Aorta (tissue), 5 donors: Measurements from ENCODE around the gene MSH2. TPM values are rescaled to one million over a fixed set of nuclear protein-coding genes. Genes with fewer than 3 reads are reported as not detected.
"Not testable (repeated sequence)": the region's sequence is repeated elsewhere in the genome, so short reads cannot be mapped to it uniquely, and the experiment has no call there.

ENCODE experiments used
- ATAC-seq: fragments of 200-7000 bp; cut with Tn5 transposase; one replicate; pipeline ENCODE4 v1.9.1; 2022; ENCODE audit warnings: moderate library complexity; ENCODE audit not compliant: low FRiP score
- DNase-seq, 2 donors: peaks; one replicate each; pipeline ENCODE4 v3.0.0-alpha.2; 2020
- H3K27ac ChIP-seq, 2 donors: one replicate each; pipeline ENCODE4 v1.5.1; 2013; ENCODE audit warnings: low read length in 2 of 2, mild to moderate bottlenecking in 2 of 2, moderate library complexity in 2 of 2, control low read depth in 1 of 2, inconsistent platforms in 1 of 2, low read depth in 1 of 2
- H3K27me3 ChIP-seq, 2 donors: one replicate each; pipeline ENCODE4 v1.6.1; 2013; ENCODE audit warnings: control low read depth in 1 of 2, low read length in 1 of 2, mild to moderate bottlenecking in 1 of 2, moderate library complexity in 1 of 2; ENCODE audit not compliant: insufficient read depth in 2 of 2, control insufficient read depth in 1 of 2
- H3K36me3 ChIP-seq, 2 donors: one replicate each; pipeline ENCODE4 v1.6.1; 2013; ENCODE audit warnings: control low read depth in 1 of 2, low read length in 1 of 2, mild to moderate bottlenecking in 1 of 2; ENCODE audit not compliant: insufficient read depth in 2 of 2, control insufficient read depth in 1 of 2
- H3K4me1 ChIP-seq, 2 donors: one replicate each; pipeline ENCODE4 v1.6.1; 2013; ENCODE audit warnings: low read length in 2 of 2, control low read depth in 1 of 2, mild to moderate bottlenecking in 1 of 2, moderate library complexity in 1 of 2; ENCODE audit not compliant: insufficient read depth in 2 of 2, control insufficient read depth in 1 of 2
- H3K4me3 ChIP-seq, 2 donors: one replicate each; pipeline ENCODE4 v1.5.1; 2013; ENCODE audit warnings: low read length in 2 of 2, control low read depth in 1 of 2, mild to moderate bottlenecking in 1 of 2
- H3K9me3 ChIP-seq: one replicate; pipeline ENCODE4 v1.6.1; 2013; ENCODE audit warnings: mild to moderate bottlenecking, low read length; ENCODE audit not compliant: control insufficient read depth
- WGBS, 2 donors: extraction: QIAGEN DNeasy Blood & Tissue Kit; methylation state at CpG; one replicate each; pipeline ENCODE4 v1.1.7; 2013; 5-methylcytosine and 5-hydroxymethylcytosine counted together
- intact Hi-C, 2 donors: fragments of 100-400 bp; cut with DNase I; formaldehyde crosslinking; loops; one replicate each; pipeline versions ENCODE4 v1.14.2 to v1.15.0; 2022
- polyA plus RNA-seq, 2 donors: library from polyadenylated mRNA; stranded (reverse); fragments of 200-250 nt; gene quantifications; one replicate each; pipeline ENCODE4 v1.2.3, GENCODE V29; 2013
- total RNA-seq, 2 donors: library from RNA; stranded (reverse); fragmentation: NEBNext Ultra II Directional; extraction: Animal tissue kit (Norgen Biotek cat#: 25700); gene quantifications; one replicate each; pipeline ENCODE4 v1.2.1, GENCODE V29; 2021
- donor health status: healthy with polysubstance abuse.
- donor health status: Bipolar disorder and iron deficiency.
- donor health status: DM: no; HTN: no; CAD: no.
- donor health status: DM: no; HTN: no; CAD: no.
- donor health status: DM: yes; HTN: yes; CAD: no.

The MSH2 gene
- total and polyA plus RNA-seq, 4 donors = 5.5 to 15.4 (median 6.1) TPM

DNA sequence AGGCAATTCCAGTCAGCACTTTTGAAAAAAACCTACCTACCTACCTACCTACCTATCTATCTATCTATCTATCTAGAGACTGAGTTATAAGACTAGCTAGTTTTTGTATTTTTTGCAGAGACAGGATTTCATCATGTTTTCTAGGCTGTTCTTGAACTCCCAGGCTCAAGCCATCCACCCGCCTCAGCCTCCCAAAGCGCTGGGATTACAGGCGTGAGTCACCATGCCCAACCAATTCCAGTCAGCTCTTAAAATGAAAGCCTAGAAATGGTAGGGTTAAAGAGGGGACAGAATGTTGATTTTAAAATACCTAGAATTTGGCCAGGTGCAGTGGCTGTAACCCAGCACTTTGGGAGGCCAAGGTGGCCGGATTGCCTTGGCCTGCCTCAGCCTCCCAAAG is 19.1 kb downstream of the MSH2 start:
- no peak overlapping the region for H3K4me3 ChIP-seq
- H3K9me3 ChIP-seq = no peaks in the 10 kb centered on the region
- DNase-seq (no peak), ATAC-seq (no peak)
- no peaks in the 10 kb centered on the region for H3K36me3 ChIP-seq
- H3K27ac ChIP-seq = no peak overlapping the region
- 98 to 99% methylated on average over 4 of the region's 4 CpGs for WGBS, 2 donors
- no peaks in the 10 kb centered on the region for H3K4me1 ChIP-seq
- no peaks in the 10 kb centered on the region for H3K27me3 ChIP-seq
- intact Hi-C loops = no loop called here

DNA sequence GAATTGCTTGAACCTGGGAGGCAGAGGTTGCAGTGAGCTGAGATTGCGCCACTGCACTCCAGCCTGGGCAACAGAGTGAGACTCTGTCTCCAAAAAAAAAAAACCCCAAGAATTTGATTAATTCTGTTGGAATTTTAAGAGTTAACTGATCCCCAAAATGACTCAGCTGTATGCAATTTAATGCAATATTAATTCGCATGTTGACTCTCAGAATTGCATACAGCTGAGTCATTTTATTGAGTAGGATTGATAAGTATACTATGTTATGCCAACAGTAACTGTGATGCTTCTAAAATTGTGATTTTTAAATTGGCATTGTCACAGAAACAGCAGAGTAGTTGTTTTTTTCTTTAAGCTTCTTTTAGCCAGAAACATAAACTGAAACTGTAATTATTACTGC is 19.6 kb downstream of the MSH2 start:
- 73 to 76% methylated on average over 2 of the region's 2 CpGs for WGBS, 2 donors
- ATAC-seq (no peak), DNase-seq (no peak)
- Histone ChIP-seq H3K27me3 (no peaks in the 10 kb centered on the region), H3K4me1 (no peaks in the 10 kb centered on the region), H3K36me3 (no peaks in the 10 kb centered on the region), H3K27ac (no peak overlapping the region), H3K9me3 (no peaks in the 10 kb centered on the region), H3K4me3 (no peak overlapping the region)
- intact Hi-C loops = no loop called here

GRCh38 chr2:47426786-47427185 is 23.8 kb downstream of the MSH2 start:
- Histone ChIP-seq H3K4me3 (no peak overlapping the region), H3K27me3 (no peaks in the 10 kb centered on the region), H3K36me3 (peaks cover 0 to 3% of the 10 kb centered on the region in 2 donors), H3K4me1 (no peaks in the 10 kb centered on the region), H3K27ac (no peak overlapping the region), H3K9me3 (no peaks in the 10 kb centered on the region)
- WGBS, 2 donors = 88 to 92% methylated on average over 4 of the region's 4 CpGs
- DNase-seq (no peak), ATAC-seq (no peak)
- intact Hi-C loops = no loop called here

DNA sequence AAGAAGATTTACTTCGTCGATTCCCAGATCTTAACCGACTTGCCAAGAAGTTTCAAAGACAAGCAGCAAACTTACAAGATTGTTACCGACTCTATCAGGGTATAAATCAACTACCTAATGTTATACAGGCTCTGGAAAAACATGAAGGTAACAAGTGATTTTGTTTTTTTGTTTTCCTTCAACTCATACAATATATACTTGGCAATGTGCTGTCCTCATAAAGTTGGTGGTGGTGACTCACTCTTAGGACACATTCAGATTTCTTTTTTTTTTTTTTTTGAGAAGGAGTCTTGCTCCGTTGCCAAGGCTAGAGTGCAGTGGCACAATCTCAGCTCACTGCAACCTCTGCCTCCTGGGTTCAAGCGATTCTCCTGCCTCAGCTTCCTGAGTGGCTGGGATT is 26.8 kb downstream of the MSH2 start:
- H3K4me1 ChIP-seq = no peaks in the 10 kb centered on the region
- H3K9me3 ChIP-seq = no peaks in the 10 kb centered on the region
- H3K36me3 ChIP-seq = peaks cover 0 to 3% of the 10 kb centered on the region in 2 donors
- no peak overlapping the region for H3K27ac ChIP-seq
- ATAC-seq (no peak), DNase-seq (no peak)
- intact Hi-C loops = no loop called here
- 60 to 66% methylated on average over 6 of the region's 6 CpGs for WGBS, 2 donors
- H3K4me3 ChIP-seq = no peak overlapping the region
- no peaks in the 10 kb centered on the region for H3K27me3 ChIP-seq

DNA sequence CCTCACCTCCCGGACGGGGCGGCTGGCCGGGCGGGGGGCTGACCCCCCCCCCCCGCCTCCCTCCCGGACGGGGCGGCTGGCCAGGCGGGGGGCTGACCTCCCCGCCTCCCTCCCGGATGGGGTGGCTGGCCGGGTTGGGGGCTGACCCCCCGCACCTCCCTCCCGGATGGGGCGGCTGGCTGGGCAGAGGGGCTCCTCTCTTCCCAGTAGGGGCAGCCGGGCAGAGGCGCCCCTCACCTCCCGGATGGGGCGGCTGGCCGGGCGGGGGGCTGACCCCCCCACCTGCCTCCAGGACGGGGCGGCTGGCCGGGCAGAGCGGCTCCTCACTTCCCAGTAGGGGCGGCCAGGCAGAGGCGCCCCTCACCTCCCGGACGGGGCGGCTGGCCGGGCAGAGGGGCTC is 30.1 kb downstream of the MSH2 start:
- ATAC-seq, DNase-seq, H3K9me3 ChIP-seq, H3K27me3 ChIP-seq, H3K27ac ChIP-seq, H3K4me3 ChIP-seq, intact Hi-C loops, H3K4me1 ChIP-seq, H3K36me3 ChIP-seq: not testable (repeated sequence)
- WGBS, 2 donors = 94 to 95% methylated on average over 13 to 32 of the region's 32 CpGs

DNA sequence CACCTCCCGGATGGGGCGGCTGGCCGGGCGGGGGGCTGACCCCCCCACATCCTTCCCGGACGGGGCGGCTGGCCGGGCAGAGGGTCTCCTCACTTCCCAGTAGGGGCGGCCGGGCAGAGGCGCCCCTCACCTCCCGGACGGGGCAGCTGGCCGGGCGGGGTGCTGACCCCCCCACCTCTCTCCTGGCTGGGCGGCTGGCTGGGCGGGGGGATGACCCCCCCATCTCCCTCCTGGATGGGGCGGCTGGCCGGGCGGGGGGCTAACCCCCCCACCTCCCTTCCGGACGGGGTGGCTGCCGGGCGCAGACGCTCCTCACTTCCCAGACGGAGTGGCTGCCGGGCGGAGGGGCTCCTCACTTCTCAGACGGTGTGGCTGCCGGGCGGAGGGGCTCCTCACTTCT is 30.5 kb downstream of the MSH2 start:
- intact Hi-C loops, ATAC-seq: not testable (repeated sequence)
- 97% methylated on average over 30 of the region's 31 CpGs; no CpG with 5 or more reads in 1 of the 2 donors for WGBS, 2 donors

DNA sequence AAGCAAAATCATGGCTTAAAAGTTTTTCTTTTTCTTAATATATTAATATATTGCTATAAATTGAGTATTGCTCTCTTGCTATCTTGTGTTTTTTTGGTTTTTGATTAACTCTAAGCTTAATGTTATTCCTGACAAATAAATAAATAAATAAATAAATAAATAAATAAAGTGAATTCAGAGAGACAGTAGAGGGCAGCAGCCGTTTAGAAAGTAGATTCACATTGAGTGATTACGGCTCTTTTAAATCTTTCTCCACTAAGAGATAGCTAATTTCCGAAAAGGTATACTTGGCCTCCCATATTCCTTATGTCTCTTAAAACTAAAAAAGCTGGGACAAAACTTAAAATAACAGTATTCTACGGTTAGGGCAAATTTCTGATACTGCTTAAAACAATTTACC is 34.3 kb downstream of the MSH2 start:
- intact Hi-C loops = loop anchor here in 1 of 2 donors (2.0 kb wide), 1 partner anchor 332 kb away; no protein-coding TSS in a partner anchor
- Histone ChIP-seq H3K36me3 (no peaks in the 10 kb centered on the region), H3K27ac (no peak overlapping the region), H3K4me1 (peaks cover 1 to 3% of the 10 kb centered on the region in 2 donors), H3K27me3 (no peaks in the 10 kb centered on the region), H3K4me3 (no peak overlapping the region), H3K9me3 (no peaks in the 10 kb centered on the region)
- DNase-seq (no peak), ATAC-seq (no peak)
- 12% methylated on average over 4 of the region's 4 CpGs for WGBS, 2 donors

More for the DNA sequence above, 30.5 kb downstream of the MSH2 start:
- H3K4me1 ChIP-seq, DNase-seq, H3K27me3 ChIP-seq, H3K4me3 ChIP-seq, H3K9me3 ChIP-seq, H3K36me3 ChIP-seq, H3K27ac ChIP-seq: not testable (repeated sequence)

DNA sequence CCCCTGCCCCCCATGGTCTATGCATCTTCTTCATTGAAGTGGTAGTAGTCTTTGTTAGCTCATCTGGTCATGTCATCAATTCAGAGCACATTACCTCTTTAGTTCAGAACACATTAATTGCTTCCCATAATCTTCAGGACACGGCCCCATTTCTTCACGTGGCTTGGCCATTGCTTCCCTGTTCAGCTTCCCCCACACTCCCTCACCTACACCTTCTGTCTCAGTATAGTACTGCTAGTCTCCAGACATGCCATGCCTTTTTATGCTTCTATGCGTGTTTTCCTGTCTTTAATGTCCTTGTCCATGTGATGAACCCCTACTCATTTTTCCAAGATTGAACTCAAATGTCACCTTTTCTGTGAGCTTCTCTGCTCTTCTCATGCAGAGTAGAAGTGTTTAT is 35.1 kb downstream of the MSH2 start:
- intact Hi-C loops = no loop called here
- no peak for DNase-seq

DNA sequence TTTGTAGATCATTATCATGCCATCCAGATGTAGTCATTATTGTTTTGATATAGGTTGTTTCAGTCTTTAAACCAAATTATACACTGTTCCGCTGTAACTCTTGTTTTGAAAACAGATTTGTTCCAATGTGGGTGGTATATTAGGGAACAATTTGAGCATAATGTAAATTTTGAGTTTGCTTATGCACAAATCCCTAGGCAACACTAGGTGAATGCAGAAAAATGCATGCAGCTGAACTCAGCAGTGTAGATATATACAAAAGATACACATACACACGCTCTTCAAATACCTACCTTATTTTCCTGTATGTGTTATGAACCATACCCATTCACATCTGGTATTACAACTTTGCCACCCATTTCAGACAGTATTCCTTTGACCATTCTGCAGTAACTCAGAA is 35.8 kb downstream of the MSH2 start:
- no peak for DNase-seq
- no peak for ATAC-seq
- intact Hi-C loops = no loop called here
- Histone ChIP-seq H3K9me3 (no peaks in the 10 kb centered on the region), H3K4me1 (peaks cover 1 to 3% of the 10 kb centered on the region in 2 donors), H3K36me3 (no peaks in the 10 kb centered on the region), H3K27me3 (no peaks in the 10 kb centered on the region), H3K27ac (no peak overlapping the region), H3K4me3 (no peak overlapping the region)
- 97 to 100% methylated on average over 2 of the region's 2 CpGs for WGBS, 2 donors

More for the DNA sequence above, 35.1 kb downstream of the MSH2 start:
- Histone ChIP-seq H3K36me3 (no peaks in the 10 kb centered on the region), H3K4me3 (no peak overlapping the region), H3K27me3 (no peaks in the 10 kb centered on the region), H3K9me3 (no peaks in the 10 kb centered on the region), H3K27ac (no peak overlapping the region), H3K4me1 (peaks cover 1 to 3% of the 10 kb centered on the region in 2 donors)
- 92 to 95% methylated on average over 3 of the region's 3 CpGs for whole genome bisulfite sequencing, 2 donors
- ATAC-seq = no peak
